GM19099 (cell line): ENCODE results near the gene RAB11B.

Experiments
- POLR2A ChIP-seq: IDR thresholded peaks from 3 replicates; pipeline ENCODE4 v1.6.1; 2011; ENCODE audit warnings: low read depth; ENCODE audit not compliant: insufficient read length; ENCODE audit errors: extremely low read depth

The RAB11B gene

GRCh38 chr19:8413629-8413995 lies 23.5 kb downstream of the RAB11B start:
- TF ChIP-seq POLR2A, result no peak

- no peak for TF ChIP-seq POLR2A
Measured at GRCh38 chr19:8416796-8417195, 26.6 kb downstream of the RAB11B start.

GRCh38 chr19:8421484-8422461 lies 31.6 kb downstream of the RAB11B start:
- TF ChIP-seq POLR2A, result no peak

GRCh38 chr19:8423817-8424223 lies 33.7 kb downstream of the RAB11B start:
- TF ChIP-seq POLR2A, result no peak

- no peak for TF ChIP-seq POLR2A
Measured at GRCh38 chr19:8426283-8426682, 36.1 kb downstream of the RAB11B start.

GRCh38 chr19:8429044-8429443 lies 38.9 kb downstream of the RAB11B start:
- TF ChIP-seq POLR2A, result no peak

- no peak for TF ChIP-seq POLR2A
Measured at GRCh38 chr19:8429826-8430225, 39.7 kb downstream of the RAB11B start.

GRCh38 chr19:8430650-8431049 lies 40.5 kb downstream of the RAB11B start:
- TF ChIP-seq POLR2A, result no peak

- no peak for TF ChIP-seq POLR2A
Measured at GRCh38 chr19:8438236-8438635, 48.1 kb downstream of the RAB11B start.

GRCh38 chr19:8441725-8442544 lies 51.8 kb downstream of the RAB11B start:
- TF ChIP-seq POLR2A, result no peak

GRCh38 chr19:8444677-8445487 lies 54.7 kb downstream of the RAB11B start, which contains the start of gene HNRNPM:
HNRNPM (plus strand) TSS chr19:8444975; CDS start chr19:8444999, 24 bp downstream.
- TF ChIP-seq POLR2A, result peak; percentile 93

- no peak for TF ChIP-seq POLR2A
Measured at GRCh38 chr19:8445488-8446001, 55.4 kb downstream of the RAB11B start.

- no peak for TF ChIP-seq POLR2A
Measured at GRCh38 chr19:8446061-8446709, 56.0 kb downstream of the RAB11B start.

- no peak for TF ChIP-seq POLR2A
Measured at GRCh38 chr19:8449830-8450229, 59.7 kb downstream of the RAB11B start.
